Tibial nerve (tissue), 3 donors: ENCODE results near the gene CDH18.

Experiments
- POLR2A ChIP-seq, 2 donors: fragments of 450-650 bp; IDR thresholded peaks; one replicate each; pipeline ENCODE4 v1.6.1; 2017; ENCODE audit warnings: antibody characterized with exemption in 2 of 2, mild to moderate bottlenecking in 2 of 2, moderate library complexity in 2 of 2
- TF ChIP-seq, protein P1 (sequence below), 5 experiments: fragments of 200-600 bp in 3 of 5; fragments of 450-650 bp in 2 of 5; sonication (generic) in 3 of 5; IDR thresholded peaks; one replicate each; pipeline ENCODE4 v1.5.1; 2016 to 2019; ENCODE audit warnings: antibody characterized with exemption in 5 of 5, mild to moderate bottlenecking in 3 of 5, moderate library complexity in 2 of 5

DNA sequence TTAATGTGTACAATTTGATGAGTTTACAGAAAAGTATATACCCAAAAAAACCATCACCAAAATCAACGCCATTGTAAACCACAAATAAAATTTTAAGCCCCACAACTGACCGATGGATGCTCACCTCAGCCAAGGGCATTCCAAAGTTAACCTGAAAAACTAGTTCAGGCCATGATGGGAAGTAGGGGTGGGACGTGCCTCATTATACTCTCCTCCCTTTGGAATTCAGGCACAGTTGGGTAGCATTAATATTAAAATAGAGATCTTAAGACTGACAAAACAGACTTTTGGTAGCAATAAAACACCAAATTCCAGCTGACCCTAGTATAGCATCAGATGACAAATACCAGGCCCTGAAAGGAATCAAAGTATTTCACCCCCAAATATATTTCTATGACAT, 129.0 kb downstream of the CDH18 start:
- TF ChIP-seq, protein P1, sequence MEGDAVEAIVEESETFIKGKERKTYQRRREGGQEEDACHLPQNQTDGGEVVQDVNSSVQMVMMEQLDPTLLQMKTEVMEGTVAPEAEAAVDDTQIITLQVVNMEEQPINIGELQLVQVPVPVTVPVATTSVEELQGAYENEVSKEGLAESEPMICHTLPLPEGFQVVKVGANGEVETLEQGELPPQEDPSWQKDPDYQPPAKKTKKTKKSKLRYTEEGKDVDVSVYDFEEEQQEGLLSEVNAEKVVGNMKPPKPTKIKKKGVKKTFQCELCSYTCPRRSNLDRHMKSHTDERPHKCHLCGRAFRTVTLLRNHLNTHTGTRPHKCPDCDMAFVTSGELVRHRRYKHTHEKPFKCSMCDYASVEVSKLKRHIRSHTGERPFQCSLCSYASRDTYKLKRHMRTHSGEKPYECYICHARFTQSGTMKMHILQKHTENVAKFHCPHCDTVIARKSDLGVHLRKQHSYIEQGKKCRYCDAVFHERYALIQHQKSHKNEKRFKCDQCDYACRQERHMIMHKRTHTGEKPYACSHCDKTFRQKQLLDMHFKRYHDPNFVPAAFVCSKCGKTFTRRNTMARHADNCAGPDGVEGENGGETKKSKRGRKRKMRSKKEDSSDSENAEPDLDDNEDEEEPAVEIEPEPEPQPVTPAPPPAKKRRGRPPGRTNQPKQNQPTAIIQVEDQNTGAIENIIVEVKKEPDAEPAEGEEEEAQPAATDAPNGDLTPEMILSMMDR (IDR thresholded peaks at IDR 0.05): no peak
- no peak for TF ChIP-seq POLR2A (IDR thresholded peaks at IDR 0.05)
